GM23248 (cell line): ENCODE results near the gene MX1. TPM values are rescaled to one million over a fixed set of nuclear protein-coding genes. Genes with fewer than 3 reads are reported as not detected.

Experiments
- DNase-seq: peaks from one replicate; pipeline ENCODE4 v3.0.0-alpha.2; 2015
- H2AFZ ChIP-seq: fragments of 200-600 bp; sonication (generic); 2 replicates; pipeline ENCODE4 v1.6.1; 2016; ENCODE audit warnings: antibody characterized with exemption
- H3F3A ChIP-seq: fragments of 200-600 bp; sonication (generic); 2 replicates; pipeline ENCODE4 v1.6.1; 2016; ENCODE audit warnings: mild to moderate bottlenecking, antibody characterized with exemption, mixed run types; ENCODE audit not compliant: insufficient read depth
- H3K27ac ChIP-seq: fragments of 200-600 bp; sonication (generic); 2 replicates; pipeline ENCODE4 v1.5.1; 2016; ENCODE audit warnings: mild to moderate bottlenecking
- H3K27me3 ChIP-seq: fragments of 200-600 bp; sonication (generic); replicated peaks from 2 replicates; pipeline ENCODE4 v1.6.1; 2016; ENCODE audit warnings: mild to moderate bottlenecking; ENCODE audit not compliant: insufficient read depth
- H3K36me3 ChIP-seq: fragments of 200-600 bp; sonication (generic); 2 replicates; pipeline ENCODE4 v1.6.1; 2016; ENCODE audit warnings: low read depth, mild to moderate bottlenecking
- H3K4me1 ChIP-seq: fragments of 200-600 bp; sonication (generic); 2 replicates; pipeline ENCODE4 v1.6.1; 2016; ENCODE audit warnings: mild to moderate bottlenecking; ENCODE audit not compliant: insufficient read depth
- H3K4me2 ChIP-seq: fragments of 200-600 bp; sonication (generic); one replicate; pipeline ENCODE4 v1.6.1; 2016; ENCODE audit warnings: mild to moderate bottlenecking; ENCODE audit not compliant: unreplicated experiment
- H3K4me3 ChIP-seq: fragments of 200-600 bp; sonication (generic); 2 replicates; pipeline ENCODE4 v1.5.1; 2016; ENCODE audit warnings: mild to moderate bottlenecking
- H3K79me2 ChIP-seq: fragments of 200-600 bp; sonication (generic); 2 replicates; pipeline ENCODE4 v1.6.1; 2016; ENCODE audit warnings: mild to moderate bottlenecking; ENCODE audit not compliant: insufficient read depth
- H3K9ac ChIP-seq: fragments of 200-600 bp; sonication (generic); 2 replicates; pipeline ENCODE4 v1.6.1; 2016; ENCODE audit warnings: mild to moderate bottlenecking
- H3K9me2 ChIP-seq: fragments of 200-600 bp; sonication (generic); 2 replicates; pipeline ENCODE4 v1.6.1; 2016; ENCODE audit warnings: mixed run types, mild to moderate bottlenecking, moderate library complexity; ENCODE audit not compliant: insufficient read depth
- H3K9me3 ChIP-seq: fragments of 200-600 bp; sonication (generic); one replicate; pipeline ENCODE4 v1.6.1; 2017; ENCODE audit warnings: low read depth
- H4K20me1 ChIP-seq: fragments of 200-600 bp; sonication (generic); 2 replicates; pipeline ENCODE4 v1.6.0; 2016; ENCODE audit not compliant: insufficient read depth
- EZH2 ChIP-seq: fragments of 200-600 bp; sonication (generic); IDR thresholded peaks from 2 replicates; pipeline ENCODE4 v1.6.1; 2018; ENCODE audit warnings: antibody characterized with exemption, mild to moderate bottlenecking; ENCODE audit not compliant: insufficient read depth, poor library complexity, severe bottlenecking
- EZH2phosphoT487 ChIP-seq: fragments of 200-600 bp; sonication (generic); IDR thresholded peaks from 2 replicates; pipeline ENCODE4 v1.6.1; 2018; ENCODE audit warnings: antibody characterized with exemption, moderate library complexity, mild to moderate bottlenecking, low read depth; ENCODE audit not compliant: insufficient read depth
- WGBS, 2 experiments: methylation state at CpG; one replicate each; pipeline ENCODE4 v1.1.6; 2015 to 2017; ENCODE audit warnings: low lambda C conversion rate in 2 of 2, low coverage in 1 of 2; ENCODE audit errors: missing lambda C conversion rate in 2 of 2; 5-methylcytosine and 5-hydroxymethylcytosine counted together
- in situ Hi-C: fragments of 300-500 bp; cut with MboI; formaldehyde crosslinking; loops from 2 replicates; pipeline ENCODE4 v1.15.0; 2020
- polyA plus RNA-seq: library from polyadenylated mRNA; unstranded; fragments of >200 nt; fragmentation: Nextera tagmentation; extraction: Ambion mirVana; gene quantifications from 2 replicates; pipeline ENCODE4 v1.2.1, GENCODE V29; 2016
- total RNA-seq: library from RNA; depleted of rRNA; stranded (reverse); fragments of >200 nt; shearing (Covaris generic); gene quantifications from 2 replicates; pipeline ENCODE4 v1.2.3, GENCODE V29; 2014

The MX1 gene
- total and polyA plus RNA-seq, 2 experiments from 2014 or later = 1.6 to 1.9 TPM

DNA sequence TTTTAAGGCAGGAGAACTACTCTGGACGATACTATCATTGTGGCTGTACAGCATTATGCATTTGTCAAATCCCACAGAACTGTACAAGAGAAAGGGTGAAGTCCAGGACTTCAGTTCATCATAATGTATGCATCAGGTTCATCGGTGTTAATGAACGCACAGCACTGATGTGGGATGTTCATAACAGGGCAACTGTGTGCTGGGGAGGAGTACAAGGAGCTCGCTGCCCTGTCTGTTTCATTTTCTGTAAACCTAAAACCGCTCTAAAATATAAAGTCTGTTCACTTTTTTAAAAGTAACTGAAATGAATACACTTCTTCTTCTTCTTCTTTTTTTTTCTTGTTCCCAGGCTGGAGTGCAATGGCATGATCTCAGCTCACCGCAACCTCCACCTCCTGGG lies 56.9 kb downstream of the MX1 start:
- H3K36me3 ChIP-seq = no peaks in the 10 kb centered on the region
- 0 out of 2 replicates have a peak overlapping the region, but pooled peaks have one; percentile 10 for H3K9ac ChIP-seq
- no peaks in the 10 kb centered on the region for H3K27me3 ChIP-seq
- H2AFZ ChIP-seq = no peak overlapping the region
- no peaks in the 10 kb centered on the region for H3K79me2 ChIP-seq
- in situ Hi-C loops = no loop called here
- H3K4me2 ChIP-seq = peak overlapping the region; percentile 14
- H3K4me1 ChIP-seq = peaks cover 13% of the 10 kb centered on the region; the same call in 1 of the 2 replicates
- H3K9me2 ChIP-seq = no peaks in the 10 kb centered on the region
- DNase-seq = no peak
- TF ChIP-seq EZH2 (no peak), EZH2phosphoT487 (no peak)
- 0 out of 2 replicates have a peak, but pooled peaks cover 11% of the 10 kb centered on the region for H3F3A ChIP-seq
- no peaks in the 10 kb centered on the region for H3K9me3 ChIP-seq
- no peak overlapping the region for H3K4me3 ChIP-seq
- H3K27ac ChIP-seq = peak overlapping the region; percentile 41
- WGBS, 2 experiments = 80 to 81% methylated on average over 6 of the region's 6 CpGs
- H4K20me1 ChIP-seq = no peaks in the 10 kb centered on the region

DNA sequence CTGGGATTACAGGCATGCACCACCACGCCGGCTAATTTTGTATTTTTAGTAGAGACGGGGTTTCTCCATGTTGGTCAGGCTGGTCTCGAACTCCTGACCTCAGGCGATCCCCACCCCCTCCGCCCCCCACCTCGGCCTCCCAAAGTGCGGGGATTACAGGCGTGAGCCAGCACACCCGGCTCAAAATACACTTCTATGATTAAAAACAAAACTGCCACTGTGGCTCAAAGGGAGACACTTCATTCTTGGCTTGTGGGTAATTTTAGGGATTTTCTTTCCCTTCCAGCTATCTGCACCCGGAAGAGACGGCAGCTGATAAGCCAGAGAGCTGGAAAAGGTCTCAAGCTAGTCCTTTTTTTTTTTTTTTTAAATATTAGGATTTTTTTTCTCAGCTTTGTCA lies 57.4 kb downstream of the MX1 start:
- H3K4me1 ChIP-seq = peaks cover 13% of the 10 kb centered on the region; the same call in 1 of the 2 replicates

DNA sequence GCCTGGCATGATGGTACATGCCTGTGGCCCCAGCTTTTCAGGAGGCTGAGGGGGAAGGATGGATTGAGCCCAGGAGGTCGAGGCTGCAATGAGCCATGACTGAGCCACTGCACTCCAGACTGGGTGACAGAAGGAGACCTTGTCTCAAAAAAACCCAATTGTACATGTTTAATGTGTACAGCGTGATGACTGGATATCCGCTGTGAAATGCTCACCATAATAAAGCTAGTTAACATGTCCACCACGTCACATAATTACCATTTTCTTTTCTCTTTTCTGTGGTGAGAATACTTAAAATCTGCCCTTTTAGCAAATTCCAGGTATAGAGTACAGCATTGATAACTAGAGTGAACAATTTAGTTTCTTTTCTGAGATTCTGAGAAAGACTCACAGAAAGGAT lies 57.9 kb downstream of the MX1 start:
- Histone ChIP-seq H3K4me1 (peaks cover 13% of the 10 kb centered on the region; the same call in 1 of the 2 replicates), H3K27me3 (no peaks in the 10 kb centered on the region), H3K4me2 (no peak overlapping the region), H3K79me2 (no peaks in the 10 kb centered on the region), H3F3A (0 out of 2 replicates have a peak, but pooled peaks cover 11% of the 10 kb centered on the region), H2AFZ (no peak overlapping the region), H4K20me1 (no peaks in the 10 kb centered on the region), H3K9me2 (no peaks in the 10 kb centered on the region), H3K9ac (no peak overlapping the region), H3K4me3 (no peak overlapping the region), H3K9me3 (no peaks in the 10 kb centered on the region), H3K36me3 (no peaks in the 10 kb centered on the region), H3K27ac (no peak overlapping the region)
- in situ Hi-C loops = no loop called here
- no peak for DNase-seq
- TF ChIP-seq EZH2 = no peak
- no peak for TF ChIP-seq EZH2phosphoT487
- WGBS, 2 experiments = 83 to 87% methylated on average over 4 of the region's 4 CpGs

More for the DNA sequence above, 57.4 kb downstream of the MX1 start:
- no peaks in the 10 kb centered on the region for H3K27me3 ChIP-seq
- no peak overlapping the region for H3K4me2 ChIP-seq
- H3K4me3 ChIP-seq = no peak overlapping the region
- no peak overlapping the region for H3K27ac ChIP-seq
- TF ChIP-seq EZH2phosphoT487 = no peak
- TF ChIP-seq EZH2 = no peak
- H2AFZ ChIP-seq = no peak overlapping the region
- no peaks in the 10 kb centered on the region for H3K9me2 ChIP-seq
- H3K79me2 ChIP-seq = no peaks in the 10 kb centered on the region
- H4K20me1 ChIP-seq = no peaks in the 10 kb centered on the region
- H3K9ac ChIP-seq = no peak overlapping the region
- H3F3A ChIP-seq = 0 out of 2 replicates have a peak, but pooled peaks cover 11% of the 10 kb centered on the region
- WGBS, 2 experiments = 38 to 41% methylated on average over 11 to 12 of the region's 12 CpGs
- H3K9me3 ChIP-seq = no peaks in the 10 kb centered on the region
- no peak for DNase-seq
- no peaks in the 10 kb centered on the region for H3K36me3 ChIP-seq
- in situ Hi-C loops = no loop called here

DNA sequence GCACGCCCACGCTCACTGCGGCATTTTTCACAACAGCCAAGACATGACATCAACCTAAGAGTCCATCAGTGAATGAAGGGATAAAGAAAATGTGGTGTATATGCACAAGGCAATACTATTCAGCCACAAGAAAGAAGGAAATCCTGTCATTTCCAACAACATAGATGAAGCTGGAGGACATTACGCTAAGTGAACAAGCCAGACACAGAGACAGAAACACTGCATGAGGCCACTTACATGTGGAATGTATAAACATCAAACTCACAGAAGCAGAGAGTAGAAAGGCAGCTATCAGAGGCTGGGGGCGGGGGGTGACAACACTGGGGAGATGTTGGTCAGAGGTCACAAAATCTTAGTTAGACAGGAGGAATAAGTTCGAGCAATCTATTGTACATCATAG lies 61.0 kb downstream of the MX1 start:
- Histone ChIP-seq H3K36me3 (no peaks in the 10 kb centered on the region), H3K9me3 (no peaks in the 10 kb centered on the region), H3K4me3 (no peak overlapping the region), H3K79me2 (no peaks in the 10 kb centered on the region), H3K4me2 (no peak overlapping the region), H3F3A (0 out of 2 replicates have a peak, but pooled peaks cover 10% of the 10 kb centered on the region), H3K27me3 (peaks cover 8% of the 10 kb centered on the region), H3K9me2 (no peaks in the 10 kb centered on the region), H4K20me1 (no peaks in the 10 kb centered on the region), H2AFZ (no peak overlapping the region), H3K27ac (no peak overlapping the region), H3K9ac (no peak overlapping the region), H3K4me1 (peaks cover 6% of the 10 kb centered on the region; the same call in 1 of the 2 replicates)
- TF ChIP-seq EZH2 (no peak), EZH2phosphoT487 (no peak)
- no peak for DNase-seq
- in situ Hi-C loops = no loop called here
- 51 to 69% methylated on average over 6 of the region's 6 CpGs for WGBS, 2 experiments
